HG03095 (cell line): Measurements from ENCODE around the gene AFF1.

Source experiments
- ATAC-seq: cut with Tn5 transposase; IDR thresholded peaks from one replicate; pipeline ENCODE4 v1.9.1; 2021; ENCODE audit warnings: moderate library complexity; ENCODE audit not compliant: unreplicated experiment

AFF1 gene

DNA sequence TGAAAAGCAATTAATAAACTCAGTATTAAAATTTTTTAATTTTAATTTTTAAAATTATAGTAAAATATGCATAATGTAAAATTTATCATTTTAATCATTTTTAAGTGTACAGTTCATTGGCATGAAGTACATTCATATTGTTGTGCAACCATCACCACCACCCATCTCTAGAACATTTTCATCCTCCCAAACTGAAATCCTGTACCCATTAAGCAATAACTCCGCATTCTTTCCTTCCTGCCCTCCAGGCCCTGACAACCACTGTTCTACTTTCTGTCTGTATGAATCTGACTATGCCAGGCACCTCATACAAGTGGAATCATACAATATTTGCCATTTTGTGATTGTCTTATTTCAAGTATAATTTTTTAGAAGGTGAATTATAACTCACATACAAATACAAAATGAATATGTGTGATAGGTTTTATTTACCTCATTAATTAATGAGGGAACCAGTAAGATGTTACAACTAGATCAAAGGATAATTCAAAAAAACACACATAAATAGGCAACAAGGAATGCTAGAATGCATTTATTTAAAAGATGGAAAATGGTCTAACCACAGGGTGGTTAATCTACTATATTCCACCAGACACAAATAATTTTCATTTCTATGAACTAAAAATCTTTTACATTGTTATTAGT is 13.1 kb upstream of the AFF1 start:
- ATAC-seq: no peak

DNA sequence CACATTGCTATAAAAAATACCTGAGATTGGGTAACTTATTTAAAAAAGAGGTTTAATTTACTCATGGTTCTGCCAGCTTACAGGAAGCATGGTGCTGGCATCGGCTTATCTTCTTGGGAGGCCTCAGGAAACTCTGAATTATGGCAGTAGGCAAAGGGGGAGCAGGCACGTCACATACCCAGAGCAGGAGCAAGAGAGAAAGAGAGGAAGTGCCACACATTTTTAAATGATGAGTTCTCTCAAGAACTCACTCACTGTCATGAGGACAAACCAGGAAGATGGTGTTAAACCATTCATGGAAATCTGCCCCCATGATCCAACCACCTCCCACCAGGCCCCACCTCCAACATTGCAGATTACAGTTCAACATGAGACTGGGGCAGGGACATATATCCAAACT is 10.0 kb upstream of the AFF1 start:
- no peak for ATAC-seq

- ATAC-seq: no peak
Observed at GRCh38 chr4:86926435-86927086, 8.2 kb upstream of the AFF1 start.

- no peak for ATAC-seq
Observed at GRCh38 chr4:86927843-86928395, 6.9 kb upstream of the AFF1 start.

- ATAC-seq: no peak
Observed at GRCh38 chr4:86928400-86929255, 6.2 kb upstream of the AFF1 start.

GRCh38 chr4:86934147-86934770 is 552 bp upstream of the AFF1 start:
- no peak for ATAC-seq

DNA sequence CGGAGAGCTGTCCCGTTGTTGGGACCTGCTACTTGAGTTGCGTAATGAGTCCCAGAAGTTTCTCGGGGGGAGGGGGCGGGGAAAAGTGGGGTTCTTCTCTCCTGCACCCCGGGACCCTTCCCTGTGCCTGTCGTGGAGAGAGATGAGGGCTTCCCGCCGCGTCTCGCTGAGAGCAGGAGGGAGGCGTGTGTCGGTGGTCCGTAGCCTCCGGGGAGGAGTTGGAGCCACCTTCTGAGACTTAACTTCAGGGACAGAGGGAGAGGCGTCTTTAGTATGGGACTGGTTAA is 698 bp downstream of the AFF1 start:
- ATAC-seq: no peak

DNA sequence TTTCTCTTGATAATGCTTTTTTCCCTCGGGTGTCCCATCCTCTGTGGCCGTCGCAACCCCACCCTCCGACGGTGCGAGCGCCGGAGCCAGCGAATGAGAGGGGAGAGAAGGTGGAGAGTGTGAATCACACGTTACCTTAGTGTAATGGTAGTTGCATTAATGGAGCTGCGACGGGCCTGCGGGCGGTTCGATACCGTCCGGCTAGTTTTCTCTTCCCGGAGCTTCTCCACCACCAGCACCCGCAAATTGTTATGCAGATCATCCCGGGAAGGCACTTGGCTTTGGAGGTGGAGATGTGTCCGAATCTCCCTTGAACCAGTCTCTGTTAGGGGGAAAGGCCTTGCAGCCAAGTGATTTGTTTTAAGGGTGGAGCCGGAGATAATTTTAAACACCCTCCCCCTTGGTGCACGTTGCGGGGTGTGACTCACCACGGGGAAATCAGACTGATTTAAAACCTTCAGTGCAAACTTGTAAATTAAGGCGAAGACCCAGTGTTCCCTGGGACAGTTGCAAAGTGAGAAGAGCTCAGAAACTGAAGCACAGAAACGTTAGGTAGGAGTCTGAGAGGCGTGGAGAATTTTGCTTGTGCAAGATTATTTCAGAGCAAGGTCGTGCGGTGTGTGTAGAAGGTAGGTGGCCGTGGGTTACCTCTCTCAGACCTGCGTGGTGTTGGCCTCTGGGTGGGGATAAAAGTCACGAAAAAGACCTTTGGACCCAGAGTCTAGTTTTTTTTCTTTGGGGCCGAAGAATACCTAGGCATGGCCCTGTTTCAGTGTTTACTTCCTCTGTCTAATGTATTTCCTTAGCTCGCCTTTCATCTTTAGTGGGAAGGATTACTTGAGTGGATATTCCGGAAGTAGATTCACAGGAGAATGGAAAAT is 1.3 kb downstream of the AFF1 start:
- peak; percentile 33 for ATAC-seq

DNA sequence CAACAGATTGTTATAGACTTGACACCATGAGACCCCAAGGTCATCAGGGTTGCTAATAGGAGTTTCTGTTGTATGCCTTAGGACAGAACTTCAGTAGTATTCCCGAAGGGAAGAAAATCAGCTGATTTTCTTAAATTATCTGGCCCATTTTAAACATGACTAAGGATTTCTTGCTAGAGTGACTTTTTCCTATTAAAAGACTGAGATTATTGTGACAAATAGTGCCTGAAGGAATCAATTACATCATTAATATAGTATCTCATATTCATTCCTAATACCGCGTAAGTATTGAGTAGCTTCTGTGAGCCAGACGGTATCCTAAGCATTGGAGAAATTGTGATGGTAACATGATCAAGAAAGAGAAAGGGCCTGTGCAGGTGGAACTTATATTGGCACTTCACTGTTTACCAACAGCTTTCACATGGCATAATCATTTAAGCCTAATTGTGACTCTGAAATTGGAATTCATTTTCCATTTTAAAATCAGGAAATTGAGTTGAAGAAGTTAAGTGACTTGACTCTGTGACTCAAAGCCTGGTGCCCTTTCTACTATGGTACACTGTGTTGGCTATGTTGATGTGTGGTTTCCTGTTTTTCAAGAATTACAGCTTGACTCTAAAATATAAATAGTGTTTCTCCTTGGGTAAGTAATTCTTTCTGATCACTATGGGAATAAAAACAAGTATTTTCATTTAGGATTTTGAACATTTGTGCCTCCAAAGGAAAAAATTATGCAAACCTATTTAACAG is 4.1 kb downstream of the AFF1 start:
- no peak for ATAC-seq

DNA sequence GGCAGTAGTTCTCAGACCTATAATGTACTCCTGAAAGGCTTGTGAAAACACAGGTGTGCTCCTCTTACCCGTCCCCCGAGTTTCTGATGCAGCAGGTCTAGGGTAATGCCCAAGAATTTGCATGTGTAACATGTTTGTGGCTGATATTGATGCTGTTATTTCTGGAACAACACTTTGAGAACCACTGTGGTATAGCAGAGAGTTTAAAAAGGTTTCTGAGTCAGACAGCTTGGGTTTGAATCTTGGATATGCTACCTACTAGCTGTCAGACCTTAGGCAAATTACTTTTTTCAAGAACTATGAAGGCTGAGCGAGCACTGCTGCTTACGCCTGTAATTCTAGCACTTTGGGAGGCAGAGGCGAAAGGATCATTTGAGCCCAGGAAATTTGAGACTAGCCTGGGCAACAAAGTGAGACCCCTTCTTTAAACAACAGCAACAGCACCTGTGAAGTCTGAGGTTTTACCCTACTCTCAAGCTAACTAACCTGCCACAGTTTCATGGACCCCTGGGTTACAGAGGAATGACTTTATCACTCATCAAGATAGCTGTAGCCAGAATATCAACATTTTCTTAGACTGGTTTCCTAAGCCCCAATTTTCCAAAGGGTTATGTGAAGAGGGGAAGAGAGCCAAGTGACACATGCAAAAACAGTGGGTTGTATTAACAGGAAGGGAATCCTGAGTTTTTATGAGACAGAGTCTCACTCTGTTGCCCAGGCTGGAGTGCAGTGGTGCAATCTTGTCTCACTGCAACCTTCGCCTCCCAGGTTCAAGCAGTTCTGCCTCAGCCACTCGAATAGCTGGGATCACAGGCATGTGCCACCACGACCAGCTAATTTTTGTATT is 5.1 kb downstream of the AFF1 start:
- ATAC-seq: peak; percentile 60

DNA sequence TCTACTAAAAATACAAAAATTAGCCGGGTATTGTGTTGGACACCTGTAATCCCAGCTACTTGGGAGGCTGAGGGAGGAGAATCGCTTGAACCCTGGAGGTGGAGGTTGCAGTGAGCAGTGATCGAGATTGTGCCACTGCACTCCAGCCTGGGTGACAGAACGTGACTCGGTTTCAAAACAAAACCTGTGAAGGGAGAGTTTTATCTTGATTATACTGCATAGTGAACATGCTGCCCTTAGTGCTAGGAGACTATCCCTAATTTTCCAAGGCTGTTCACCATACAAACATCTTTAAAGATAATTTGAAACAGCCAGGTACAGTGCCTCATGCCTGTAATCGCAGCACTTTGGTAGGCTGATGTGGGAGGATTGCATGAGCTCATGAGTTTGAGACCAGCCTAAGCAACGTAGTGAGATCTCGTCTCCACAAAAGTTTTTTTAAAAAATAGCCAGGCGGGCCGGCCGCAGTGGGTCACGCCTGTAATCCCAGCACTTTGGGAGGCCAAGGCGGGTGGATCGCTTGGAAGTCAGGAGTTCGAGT is 6.2 kb downstream of the AFF1 start:
- ATAC-seq: no peak

DNA sequence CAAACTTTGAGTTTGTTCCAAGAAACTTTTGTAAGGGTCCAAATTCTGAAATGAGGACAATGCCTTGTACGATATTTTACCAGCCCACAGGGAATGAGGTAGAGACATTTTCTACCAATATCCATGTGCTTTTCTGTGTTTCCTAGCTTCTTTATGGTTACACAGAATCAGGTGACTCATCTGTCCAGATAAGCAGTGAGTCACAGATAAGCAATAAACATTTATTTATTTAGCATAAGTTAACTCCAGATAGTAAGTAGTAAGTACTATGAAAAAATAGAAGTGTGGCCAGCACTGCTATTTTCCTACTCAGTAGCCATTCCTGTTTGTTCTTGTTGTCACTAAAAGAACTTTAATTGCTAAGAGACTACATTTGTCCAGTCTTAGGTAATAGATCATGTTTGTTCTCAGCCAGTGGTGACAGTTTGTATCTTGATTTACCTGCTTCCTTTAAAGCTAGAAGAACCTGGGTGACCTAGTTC is 7.4 kb downstream of the AFF1 start:
- ATAC-seq: no peak

GRCh38 chr4:86944964-86945781 is 10.4 kb downstream of the AFF1 start:
- no peak for ATAC-seq

DNA sequence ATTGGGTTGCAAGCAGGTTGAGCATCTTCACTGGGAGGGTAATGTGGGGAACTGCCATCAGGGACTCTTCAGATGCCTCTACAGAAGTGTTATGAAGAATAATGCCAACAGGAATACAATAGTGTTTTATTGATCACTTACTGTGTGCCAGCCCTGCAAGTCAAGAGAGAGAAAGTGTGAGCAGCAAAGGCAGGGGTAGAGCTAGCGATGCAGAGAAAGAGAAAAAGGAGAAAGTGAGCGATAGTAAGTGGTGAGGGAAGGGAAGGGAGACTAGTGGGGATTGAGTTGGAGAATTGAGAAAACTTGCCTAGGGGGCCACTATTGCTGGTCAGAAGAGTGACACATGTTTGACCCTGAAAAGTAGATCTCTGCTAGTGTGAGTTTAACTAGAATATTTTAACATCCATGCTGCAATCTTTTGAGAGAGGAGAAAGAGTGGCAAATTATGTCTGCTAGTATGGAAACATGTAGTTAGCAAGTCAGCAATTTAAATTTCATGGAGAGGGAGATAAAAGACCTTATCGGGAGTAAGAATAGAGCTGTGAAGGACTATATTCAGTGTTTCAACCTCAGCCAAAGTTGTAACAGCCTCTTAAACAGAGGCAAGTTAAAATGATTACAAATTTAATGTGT is 12.2 kb downstream of the AFF1 start:
- peak; percentile 2 for ATAC-seq

GRCh38 chr4:86947501-86948120 is 12.8 kb downstream of the AFF1 start:
- peak; percentile 38 for ATAC-seq

- no peak for ATAC-seq
Observed at GRCh38 chr4:86948276-86948675, 13.5 kb downstream of the AFF1 start.
